ENCODE results near the gene CHRM1.

The CHRM1 gene

DNA sequence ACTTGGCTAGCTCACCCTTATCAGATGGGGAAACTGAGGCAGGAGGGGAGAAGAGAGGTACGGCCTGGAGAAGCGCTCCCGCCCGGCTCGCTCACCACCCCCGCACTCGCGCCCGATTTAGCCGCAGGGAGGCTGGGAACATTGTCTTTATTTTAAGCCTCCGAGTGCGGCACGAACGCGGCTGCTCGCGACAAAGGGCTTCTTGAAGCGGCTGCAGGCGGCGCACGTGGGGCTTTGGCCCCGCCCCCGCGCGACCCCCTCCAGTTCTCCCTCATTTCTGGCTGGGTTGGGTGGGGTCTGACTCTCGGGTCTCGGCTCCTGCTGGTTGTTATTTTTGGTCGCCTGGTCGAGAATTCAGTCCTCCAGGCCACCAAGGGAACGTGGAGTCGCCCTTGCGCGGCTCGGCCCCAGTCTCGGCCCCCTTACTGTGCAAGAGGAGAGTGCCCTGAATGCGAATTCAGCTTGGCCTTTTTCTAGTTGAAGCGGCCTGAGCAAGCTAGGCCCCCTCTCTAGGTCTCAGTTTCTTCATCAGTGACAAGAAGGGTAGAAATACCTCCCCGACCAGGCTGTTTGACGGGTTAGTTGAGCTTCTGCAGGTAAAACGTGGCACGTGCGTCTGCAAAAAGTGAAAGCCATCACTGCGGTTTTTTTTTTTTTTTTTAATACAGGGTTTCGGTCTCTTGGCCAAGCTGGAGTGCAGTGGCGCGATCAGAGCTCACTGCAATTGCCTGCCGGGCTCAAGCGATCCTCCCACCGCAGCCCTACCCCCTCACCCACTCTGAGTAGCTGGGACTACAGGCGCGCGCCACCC is 2.6 kb upstream of the CHRM1 start:
- H3K36me3 ChIP-seq (ENCODE audit: control insufficient read depth, low read depth, low read length), result no peaks in the 10 kb centered on the region
- H3K9ac ChIP-seq (ENCODE audit: low read length), result peak overlapping the region; percentile 34
- H3K4me3 ChIP-seq (ENCODE audit: low read length), result peak overlapping the region; percentile 53
- peaks cover 23% of the 10 kb centered on the region for H3K4me1 ChIP-seq (ENCODE audit: control insufficient read depth, low read depth, low read length)
- H3K27me3 ChIP-seq (ENCODE audit: control insufficient read depth, insufficient read depth, low read length), result peaks cover 69% of the 10 kb centered on the region
- H3K27ac ChIP-seq (ENCODE audit: low read length), result no peak overlapping the region
- no peaks in the 10 kb centered on the region for H3K9me3 ChIP-seq (ENCODE audit: control insufficient read depth, low read depth, low read length)

DNA sequence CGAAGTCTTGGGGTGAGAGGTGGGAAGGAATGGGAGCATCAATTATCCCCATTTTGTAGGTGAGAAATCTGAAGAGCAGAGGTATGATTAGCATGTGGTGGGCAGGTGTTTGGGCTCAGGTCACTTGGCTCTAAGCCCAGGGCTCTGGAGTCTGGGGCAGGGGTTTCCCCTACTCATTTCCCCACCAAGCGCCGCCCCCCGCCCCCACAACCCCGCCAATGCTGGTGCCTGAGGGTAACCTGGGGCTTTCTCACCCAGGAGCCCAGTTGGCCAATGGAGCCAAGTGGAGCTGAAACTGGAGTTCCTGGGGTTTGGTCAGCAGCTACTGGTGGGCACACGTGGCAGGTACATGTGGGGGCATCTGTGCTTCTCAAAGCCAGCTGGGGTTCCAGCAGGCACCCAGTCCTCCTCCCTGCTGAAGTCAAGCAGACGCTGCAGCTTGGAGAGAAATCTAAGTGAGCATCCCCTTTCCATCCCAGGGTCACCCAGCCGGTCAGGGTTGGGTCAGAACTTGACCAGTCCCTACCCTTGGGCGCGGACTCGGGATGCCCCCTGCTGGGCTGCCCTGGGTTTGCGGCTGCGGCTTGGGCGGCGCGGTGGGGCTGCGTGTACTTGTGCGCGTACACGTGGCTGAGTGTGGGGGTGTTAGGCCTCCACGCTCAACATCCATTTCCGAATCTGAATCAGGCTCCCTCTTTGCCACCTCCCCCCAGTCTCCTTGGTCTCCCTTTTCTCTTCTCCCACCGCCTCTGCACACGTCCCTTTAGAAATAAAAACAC is 1.7 kb upstream of the CHRM1 start:
- H3K27ac ChIP-seq (ENCODE audit: low read length), result no peak overlapping the region
- peaks cover 59% of the 10 kb centered on the region for H3K27me3 ChIP-seq (ENCODE audit: control insufficient read depth, insufficient read depth, low read length)
- H3K4me3 ChIP-seq (ENCODE audit: low read length), result no peak overlapping the region
- peak overlapping the region; percentile 34 for H3K9ac ChIP-seq (ENCODE audit: low read length)
- no peaks in the 10 kb centered on the region for H3K36me3 ChIP-seq (ENCODE audit: control insufficient read depth, low read depth, low read length)
- no peaks in the 10 kb centered on the region for H3K9me3 ChIP-seq (ENCODE audit: control insufficient read depth, low read depth, low read length)
- H3K4me1 ChIP-seq (ENCODE audit: control insufficient read depth, low read depth, low read length), result peaks cover 20% of the 10 kb centered on the region

DNA sequence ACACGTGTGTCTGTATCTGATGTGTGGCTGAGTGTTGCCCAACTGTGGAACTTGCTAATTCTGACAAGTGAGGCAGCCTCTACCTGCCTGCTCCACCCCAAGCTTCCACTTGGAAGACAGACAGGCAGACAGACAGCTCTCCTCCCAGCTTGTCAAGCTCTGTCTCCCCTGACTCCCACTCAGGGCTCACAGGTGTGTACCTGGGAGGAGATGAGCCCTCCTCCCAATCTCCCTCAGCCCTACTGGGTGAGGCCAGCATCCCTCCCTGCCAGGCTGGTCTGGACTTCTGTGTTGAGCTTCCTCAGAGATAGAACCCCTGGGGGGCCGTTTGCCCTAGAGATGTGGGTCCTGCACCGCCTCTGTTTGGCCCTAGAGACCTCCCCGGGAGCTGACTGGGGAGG is 1.0 kb upstream of the CHRM1 start:
- Histone ChIP-seq H3K9ac (ENCODE audit: low read length) (no peak overlapping the region), H3K36me3 (ENCODE audit: control insufficient read depth, low read depth, low read length) (no peaks in the 10 kb centered on the region), H3K27me3 (ENCODE audit: control insufficient read depth, insufficient read depth, low read length) (peaks cover 53% of the 10 kb centered on the region), H3K4me3 (ENCODE audit: low read length) (no peak overlapping the region), H3K9me3 (ENCODE audit: control insufficient read depth, low read depth, low read length) (no peaks in the 10 kb centered on the region), H3K27ac (ENCODE audit: low read length) (no peak overlapping the region), H3K4me1 (ENCODE audit: control insufficient read depth, low read depth, low read length) (peaks cover 15% of the 10 kb centered on the region)

DNA sequence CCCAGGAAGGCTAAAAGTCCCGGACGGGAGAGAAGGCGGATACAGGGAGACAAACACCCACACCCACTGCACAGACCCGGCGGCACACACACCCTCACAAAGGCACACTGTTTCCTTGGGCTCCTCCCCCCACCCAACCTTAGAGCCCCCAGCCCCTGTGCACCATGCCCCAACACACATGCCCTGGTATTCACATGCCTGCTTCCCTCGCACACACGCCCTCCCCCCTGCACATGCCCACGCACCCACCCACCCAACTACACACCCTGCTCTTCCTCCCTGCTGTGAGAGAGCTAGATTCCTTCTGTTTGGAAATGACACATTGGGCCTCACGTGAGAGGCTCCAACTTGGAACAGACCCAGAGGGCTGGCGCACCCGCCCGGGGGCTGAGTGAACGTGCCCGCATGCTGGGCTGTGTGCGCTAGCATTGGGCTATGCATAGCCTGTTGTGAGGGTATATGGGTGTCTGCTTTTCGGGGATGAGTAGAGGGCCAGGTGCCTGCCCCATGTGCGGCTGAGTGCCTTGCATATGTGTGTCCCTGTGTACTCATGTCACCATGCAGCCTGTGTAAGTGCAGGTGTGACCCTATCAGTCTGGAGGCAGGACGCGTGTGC is 518 bp upstream of the CHRM1 start:
- Histone ChIP-seq H3K36me3 (ENCODE audit: control insufficient read depth, low read depth, low read length) (no peaks in the 10 kb centered on the region), H3K9ac (ENCODE audit: low read length) (no peak overlapping the region), H3K27ac (ENCODE audit: low read length) (no peak overlapping the region), H3K9me3 (ENCODE audit: control insufficient read depth, low read depth, low read length) (no peaks in the 10 kb centered on the region), H3K4me3 (ENCODE audit: low read length) (no peak overlapping the region), H3K4me1 (ENCODE audit: control insufficient read depth, low read depth, low read length) (peaks cover 11% of the 10 kb centered on the region), H3K27me3 (ENCODE audit: control insufficient read depth, insufficient read depth, low read length) (peaks cover 48% of the 10 kb centered on the region)

DNA sequence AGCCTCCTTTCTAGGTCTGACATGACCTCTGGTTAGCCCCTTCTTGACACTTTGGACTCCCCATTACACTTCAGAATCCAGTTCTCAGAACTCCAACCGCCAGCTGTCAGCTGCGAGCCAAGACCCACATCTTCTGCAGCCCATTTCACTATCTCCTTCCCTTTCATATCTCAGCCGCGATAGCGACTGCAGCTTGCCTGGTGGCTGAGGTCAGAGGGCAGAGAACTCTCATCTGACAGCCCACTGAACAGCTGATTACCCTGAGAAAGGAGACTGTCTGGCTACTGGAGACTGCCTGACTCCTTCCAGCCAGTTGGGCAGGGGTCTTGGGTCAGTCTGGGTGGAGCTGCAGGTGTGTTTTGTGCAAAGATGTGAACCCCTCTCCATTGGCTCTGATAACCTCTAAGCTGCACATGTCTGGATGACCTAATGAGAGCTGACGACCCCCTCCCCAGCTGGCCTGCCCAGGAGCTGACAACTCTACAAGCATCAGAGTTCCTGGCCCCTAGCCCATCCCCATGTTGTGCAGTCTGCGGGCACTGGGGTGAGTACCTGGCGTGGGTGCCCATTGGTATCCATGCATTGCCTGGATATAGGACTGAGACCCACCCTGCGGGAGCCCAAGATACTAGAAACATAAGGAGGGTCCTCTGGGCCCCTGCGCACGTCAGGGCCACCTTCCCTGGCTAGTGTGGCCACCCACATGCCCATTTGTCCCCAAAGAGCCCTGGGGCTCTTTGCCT is 1.1 kb downstream of the CHRM1 start:
- H3K27me3 ChIP-seq (ENCODE audit: control insufficient read depth, insufficient read depth, low read length), result peaks cover 32% of the 10 kb centered on the region
- no peak overlapping the region for H3K9ac ChIP-seq (ENCODE audit: low read length)
- H3K4me1 ChIP-seq (ENCODE audit: control insufficient read depth, low read depth, low read length), result peaks cover 8% of the 10 kb centered on the region
- no peaks in the 10 kb centered on the region for H3K9me3 ChIP-seq (ENCODE audit: control insufficient read depth, low read depth, low read length)
- no peaks in the 10 kb centered on the region for H3K36me3 ChIP-seq (ENCODE audit: control insufficient read depth, low read depth, low read length)
- H3K27ac ChIP-seq (ENCODE audit: low read length), result no peak overlapping the region
- H3K4me3 ChIP-seq (ENCODE audit: low read length), result no peak overlapping the region

DNA sequence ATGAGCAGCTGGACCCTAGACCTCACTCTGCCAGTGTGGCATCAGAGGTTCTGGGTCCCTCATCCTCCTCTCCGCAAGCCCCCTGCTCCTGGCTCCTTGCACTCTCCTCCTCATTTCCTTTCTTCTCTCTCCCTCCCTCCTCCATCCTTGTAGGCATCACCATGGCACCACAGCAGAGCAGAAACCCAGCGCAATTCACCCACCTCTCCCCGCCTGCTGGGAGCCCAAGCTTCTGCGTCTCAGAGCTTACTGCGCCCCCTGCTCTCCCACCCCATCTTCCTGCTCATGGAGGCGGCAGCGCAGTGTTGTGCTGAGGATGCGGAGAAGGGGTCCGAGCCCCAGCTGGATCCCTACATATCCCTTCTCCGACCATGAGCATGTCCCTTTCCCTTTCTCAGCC is 1.7 kb downstream of the CHRM1 start:
- H3K36me3 ChIP-seq (ENCODE audit: control insufficient read depth, low read depth, low read length), result no peaks in the 10 kb centered on the region
- no peak overlapping the region for H3K9ac ChIP-seq (ENCODE audit: low read length)
- H3K9me3 ChIP-seq (ENCODE audit: control insufficient read depth, low read depth, low read length), result no peaks in the 10 kb centered on the region
- peaks cover 8% of the 10 kb centered on the region for H3K4me1 ChIP-seq (ENCODE audit: control insufficient read depth, low read depth, low read length)
- H3K27me3 ChIP-seq (ENCODE audit: control insufficient read depth, insufficient read depth, low read length), result peaks cover 26% of the 10 kb centered on the region
- no peak overlapping the region for H3K27ac ChIP-seq (ENCODE audit: low read length)
- H3K4me3 ChIP-seq (ENCODE audit: low read length), result no peak overlapping the region

DNA sequence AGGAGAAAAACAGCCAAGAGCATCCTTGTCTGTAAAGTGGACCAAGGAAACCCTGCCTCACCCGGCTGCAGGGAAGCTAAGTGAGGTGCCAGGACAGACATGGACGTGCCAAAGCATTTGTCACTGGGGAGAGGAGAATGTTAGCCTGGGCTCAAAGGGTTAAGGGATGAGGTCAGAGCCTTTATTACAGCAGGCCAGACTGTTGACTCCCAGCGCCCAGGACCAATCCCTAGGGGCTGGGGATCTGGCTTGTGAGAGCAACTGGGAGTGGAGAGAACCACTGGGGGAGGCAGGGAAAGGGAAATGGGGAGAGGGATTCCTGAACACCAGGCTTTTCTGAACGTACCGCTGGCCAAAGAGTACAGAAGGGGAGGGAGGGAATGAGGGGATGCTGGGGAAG is 2.6 kb downstream of the CHRM1 start:
- no peak overlapping the region for H3K9ac ChIP-seq (ENCODE audit: low read length)
- H3K27me3 ChIP-seq (ENCODE audit: control insufficient read depth, insufficient read depth, low read length), result peaks cover 17% of the 10 kb centered on the region
- H3K4me3 ChIP-seq (ENCODE audit: low read length), result no peak overlapping the region
- H3K9me3 ChIP-seq (ENCODE audit: control insufficient read depth, low read depth, low read length), result no peaks in the 10 kb centered on the region
- no peak overlapping the region for H3K27ac ChIP-seq (ENCODE audit: low read length)
- peaks cover 2% of the 10 kb centered on the region for H3K4me1 ChIP-seq (ENCODE audit: control insufficient read depth, low read depth, low read length)
- no peaks in the 10 kb centered on the region for H3K36me3 ChIP-seq (ENCODE audit: control insufficient read depth, low read depth, low read length)

DNA sequence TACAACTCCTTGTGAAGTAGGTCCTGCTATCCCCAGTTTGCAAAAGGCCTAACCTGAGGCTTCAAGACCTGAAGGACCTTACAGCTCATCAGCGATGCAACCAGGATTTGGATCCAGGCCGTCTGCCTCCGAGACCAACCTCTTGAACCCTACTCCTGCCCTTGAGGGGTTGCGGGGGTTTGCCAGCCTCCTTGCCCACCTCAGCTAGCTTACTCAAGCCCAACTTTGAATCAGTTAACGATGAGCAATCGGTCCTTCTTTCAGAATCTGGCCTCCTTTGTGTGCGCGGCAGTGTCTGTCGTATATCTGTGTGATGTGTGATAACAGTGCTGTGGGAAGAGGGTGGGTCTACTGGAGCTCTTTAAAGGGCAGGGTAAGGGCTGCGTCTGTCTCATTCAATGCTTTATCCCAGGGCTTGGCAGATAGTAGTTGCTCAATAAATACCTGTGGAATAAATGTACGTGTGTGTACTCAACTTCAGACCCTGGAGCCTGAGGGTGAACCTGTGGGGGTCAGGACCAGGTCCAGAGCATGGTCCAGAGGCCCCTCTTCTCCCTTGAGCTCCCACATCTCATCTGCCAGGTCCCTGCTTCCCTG is 3.2 kb downstream of the CHRM1 start:
- Histone ChIP-seq H3K9me3 (ENCODE audit: control insufficient read depth, low read depth, low read length) (no peaks in the 10 kb centered on the region), H3K9ac (ENCODE audit: low read length) (no peak overlapping the region), H3K27me3 (ENCODE audit: control insufficient read depth, insufficient read depth, low read length) (peaks cover 12% of the 10 kb centered on the region), H3K36me3 (ENCODE audit: control insufficient read depth, low read depth, low read length) (no peaks in the 10 kb centered on the region), H3K27ac (ENCODE audit: low read length) (no peak overlapping the region), H3K4me1 (ENCODE audit: control insufficient read depth, low read depth, low read length) (no peaks in the 10 kb centered on the region), H3K4me3 (ENCODE audit: low read length) (no peak overlapping the region)

DNA sequence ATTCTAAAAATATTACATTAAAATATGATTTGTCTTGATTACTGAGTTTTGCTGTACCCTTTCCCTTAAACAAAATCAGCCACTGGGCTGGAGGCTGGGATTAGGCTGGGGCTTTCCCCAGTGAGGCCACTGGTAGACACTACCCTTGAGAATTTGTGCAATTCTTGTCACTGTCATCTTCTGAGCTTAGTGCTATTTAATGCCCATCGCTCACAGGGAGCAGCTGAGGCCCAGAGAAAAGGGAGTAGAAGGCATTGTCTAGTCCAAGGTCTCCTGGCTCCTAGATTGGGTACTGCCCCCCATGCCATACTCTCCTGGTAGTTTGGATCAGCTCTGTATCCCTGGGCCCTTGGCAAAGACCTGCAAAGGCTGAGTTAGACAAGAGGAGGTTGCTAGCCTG is 6.7 kb downstream of the CHRM1 start:
- H3K27me3 ChIP-seq (ENCODE audit: control insufficient read depth, insufficient read depth, low read length), result no peaks in the 10 kb centered on the region
- H3K36me3 ChIP-seq (ENCODE audit: control insufficient read depth, low read depth, low read length), result no peaks in the 10 kb centered on the region
- H3K9me3 ChIP-seq (ENCODE audit: control insufficient read depth, low read depth, low read length), result no peaks in the 10 kb centered on the region
- no peak overlapping the region for H3K27ac ChIP-seq (ENCODE audit: low read length)
- H3K4me3 ChIP-seq (ENCODE audit: low read length), result no peak overlapping the region
- H3K9ac ChIP-seq (ENCODE audit: low read length), result no peak overlapping the region
- H3K4me1 ChIP-seq (ENCODE audit: control insufficient read depth, low read depth, low read length), result peaks cover 5% of the 10 kb centered on the region

DNA sequence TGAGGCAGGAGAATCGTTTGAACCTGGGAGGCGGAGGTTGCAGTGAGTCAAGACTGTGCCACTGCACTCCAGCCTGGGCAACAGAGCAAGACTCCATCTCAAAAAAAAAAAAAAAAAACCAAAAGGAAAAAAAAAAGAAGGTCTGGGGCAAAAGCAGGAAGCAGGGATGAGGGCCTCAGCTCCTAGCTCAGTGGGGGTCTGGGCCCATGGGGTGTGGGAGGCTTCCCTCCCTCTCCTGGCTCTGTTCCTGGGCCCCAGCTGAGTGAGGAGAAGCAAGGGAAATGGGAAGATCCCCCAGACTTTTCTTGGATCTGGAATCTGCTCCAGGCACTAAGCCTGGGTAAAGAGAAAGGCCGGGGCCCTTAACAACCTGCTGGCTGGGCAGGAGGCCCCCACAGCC is 8.9 kb downstream of the CHRM1 start:
- peaks cover 13% of the 10 kb centered on the region for H3K4me1 ChIP-seq (ENCODE audit: control insufficient read depth, low read depth, low read length)
- H3K9ac ChIP-seq (ENCODE audit: low read length), result no peak overlapping the region
- no peaks in the 10 kb centered on the region for H3K27me3 ChIP-seq (ENCODE audit: control insufficient read depth, insufficient read depth, low read length)
- no peaks in the 10 kb centered on the region for H3K9me3 ChIP-seq (ENCODE audit: control insufficient read depth, low read depth, low read length)
- H3K4me3 ChIP-seq (ENCODE audit: low read length), result no peak overlapping the region
- no peaks in the 10 kb centered on the region for H3K36me3 ChIP-seq (ENCODE audit: control insufficient read depth, low read depth, low read length)
- H3K27ac ChIP-seq (ENCODE audit: low read length), result no peak overlapping the region
